AG08395 (cell line): Measurements from ENCODE around the gene WHAMM.

Source experiments
- DNase-seq: peaks from one replicate; pipeline ENCODE4 v3.0.0; 2012; ENCODE audit warnings: mixed read lengths, low spot score

Gene WHAMM

GRCh38 chr15:82870727-82871320 is 61.4 kb downstream of the WHAMM start:
- DNase-seq: no peak

- DNase-seq: no peak
Observed at GRCh38 chr15:82871358-82871757, 61.9 kb downstream of the WHAMM start.

- no peak for DNase-seq
Observed at GRCh38 chr15:82871832-82872484, 62.5 kb downstream of the WHAMM start.

- DNase-seq: no peak
Observed at GRCh38 chr15:82873000-82873680, 63.7 kb downstream of the WHAMM start.

GRCh38 chr15:82874267-82874666 is 64.8 kb downstream of the WHAMM start:
- DNase-seq: no peak

GRCh38 chr15:82874961-82875360 is 65.5 kb downstream of the WHAMM start:
- DNase-seq: no peak

GRCh38 chr15:82875411-82876003 is 66.1 kb downstream of the WHAMM start:
- peak; percentile 80 for DNase-seq

GRCh38 chr15:82877825-82878224 is 68.4 kb downstream of the WHAMM start:
- DNase-seq: no peak

- no peak for DNase-seq
Observed at GRCh38 chr15:82878325-82878724, 68.9 kb downstream of the WHAMM start.

- no peak for DNase-seq
Observed at GRCh38 chr15:82880704-82881103, 71.3 kb downstream of the WHAMM start.

- no peak for DNase-seq
Observed at GRCh38 chr15:82881747-82882146, 72.3 kb downstream of the WHAMM start.

GRCh38 chr15:82882273-82882928 is 73.0 kb downstream of the WHAMM start:
- no peak for DNase-seq
